ENCODE results near the gene RYR1. TPM values are rescaled to one million over a fixed set of nuclear protein-coding genes. Genes with fewer than 3 reads are reported as not detected.

The RYR1 gene
- total and polyA plus RNA-seq, 7 donors: under 0.01 to 4.1 (median 0.85) TPM

DNA sequence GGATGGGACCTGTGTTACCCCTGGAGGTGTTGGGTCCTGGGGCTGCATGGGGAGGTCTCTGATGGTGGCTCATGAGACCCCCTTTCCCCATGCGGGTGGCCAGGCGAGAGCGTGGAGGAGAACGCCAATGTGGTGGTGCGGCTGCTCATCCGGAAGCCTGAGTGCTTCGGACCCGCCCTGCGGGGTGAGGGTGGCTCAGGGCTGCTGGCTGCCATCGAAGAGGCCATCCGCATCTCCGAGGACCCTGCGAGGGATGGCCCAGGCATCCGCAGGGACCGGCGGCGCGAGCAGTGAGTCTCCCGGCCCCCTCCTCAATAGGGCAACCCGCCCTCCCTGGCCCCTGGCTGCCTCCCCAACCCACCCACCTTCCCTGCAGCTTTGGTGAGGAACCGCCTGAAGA, 66.0 kb downstream of the RYR1 start:
- WGBS, 2 donors: 93 to 95% methylated on average over 21 of the region's 21 CpGs
- Histone ChIP-seq H3K36me3 (no peaks in the 10 kb centered on the region), H3K27me3 (peaks cover 0 to 6% (median 0%) of the 10 kb centered on the region in 3 donors), H3K27ac (no peak overlapping the region), H3K4me1 (no peaks in the 10 kb centered on the region), H3K9me3 (no peaks in the 10 kb centered on the region), H3K4me3 (no peak overlapping the region)
- intact Hi-C loops (cut with DNase I): no loop called here
- TF ChIP-seq POLR2A (IDR thresholded peaks at IDR 0.05) (no peak), EP300 (IDR thresholded peaks at IDR 0.05) (no peak), POLR2AphosphoS5 (IDR thresholded peaks at IDR 0.05) (no peak)
- TF ChIP-seq, protein P1, sequence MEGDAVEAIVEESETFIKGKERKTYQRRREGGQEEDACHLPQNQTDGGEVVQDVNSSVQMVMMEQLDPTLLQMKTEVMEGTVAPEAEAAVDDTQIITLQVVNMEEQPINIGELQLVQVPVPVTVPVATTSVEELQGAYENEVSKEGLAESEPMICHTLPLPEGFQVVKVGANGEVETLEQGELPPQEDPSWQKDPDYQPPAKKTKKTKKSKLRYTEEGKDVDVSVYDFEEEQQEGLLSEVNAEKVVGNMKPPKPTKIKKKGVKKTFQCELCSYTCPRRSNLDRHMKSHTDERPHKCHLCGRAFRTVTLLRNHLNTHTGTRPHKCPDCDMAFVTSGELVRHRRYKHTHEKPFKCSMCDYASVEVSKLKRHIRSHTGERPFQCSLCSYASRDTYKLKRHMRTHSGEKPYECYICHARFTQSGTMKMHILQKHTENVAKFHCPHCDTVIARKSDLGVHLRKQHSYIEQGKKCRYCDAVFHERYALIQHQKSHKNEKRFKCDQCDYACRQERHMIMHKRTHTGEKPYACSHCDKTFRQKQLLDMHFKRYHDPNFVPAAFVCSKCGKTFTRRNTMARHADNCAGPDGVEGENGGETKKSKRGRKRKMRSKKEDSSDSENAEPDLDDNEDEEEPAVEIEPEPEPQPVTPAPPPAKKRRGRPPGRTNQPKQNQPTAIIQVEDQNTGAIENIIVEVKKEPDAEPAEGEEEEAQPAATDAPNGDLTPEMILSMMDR (IDR thresholded peaks at IDR 0.05): no peak
- no peak for DNase-seq

DNA sequence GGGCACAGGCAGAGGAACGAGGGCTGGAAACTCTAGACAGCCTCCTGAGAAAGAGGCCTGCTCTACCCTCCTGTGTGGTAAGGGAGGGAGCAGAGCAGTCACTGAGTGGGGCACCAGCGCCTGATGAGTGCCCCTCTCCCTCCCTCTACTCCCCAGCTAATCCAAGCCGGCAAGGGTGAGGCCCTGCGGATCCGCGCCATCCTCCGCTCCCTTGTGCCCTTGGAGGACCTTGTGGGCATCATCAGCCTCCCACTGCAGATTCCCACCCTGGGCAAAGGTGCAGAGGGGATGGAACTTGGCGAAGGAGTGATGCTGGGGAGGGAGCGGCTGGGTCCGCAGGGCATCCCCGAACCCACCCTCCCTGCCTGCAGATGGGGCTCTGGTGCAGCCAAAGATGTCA, 67.0 kb downstream of the RYR1 start:
- H3K9me3 ChIP-seq: no peaks in the 10 kb centered on the region
- no peaks in the 10 kb centered on the region for H3K36me3 ChIP-seq
- H3K27me3 ChIP-seq: peaks cover 0 to 6% (median 0%) of the 10 kb centered on the region in 3 donors
- H3K4me1 ChIP-seq: no peaks in the 10 kb centered on the region
- no peak for TF ChIP-seq EP300 (IDR thresholded peaks at IDR 0.05)
- TF ChIP-seq, protein P1 (IDR thresholded peaks at IDR 0.05): no peak
- TF ChIP-seq POLR2AphosphoS5 (IDR thresholded peaks at IDR 0.05): no peak
- no peak for TF ChIP-seq POLR2A (IDR thresholded peaks at IDR 0.05)
- 77 to 84% methylated on average over 11 of the region's 11 CpGs for WGBS, 2 donors
- no peak for DNase-seq
- no peak overlapping the region for H3K4me3 ChIP-seq
- intact Hi-C loops (cut with DNase I): no loop called here
- no peak overlapping the region for H3K27ac ChIP-seq

DNA sequence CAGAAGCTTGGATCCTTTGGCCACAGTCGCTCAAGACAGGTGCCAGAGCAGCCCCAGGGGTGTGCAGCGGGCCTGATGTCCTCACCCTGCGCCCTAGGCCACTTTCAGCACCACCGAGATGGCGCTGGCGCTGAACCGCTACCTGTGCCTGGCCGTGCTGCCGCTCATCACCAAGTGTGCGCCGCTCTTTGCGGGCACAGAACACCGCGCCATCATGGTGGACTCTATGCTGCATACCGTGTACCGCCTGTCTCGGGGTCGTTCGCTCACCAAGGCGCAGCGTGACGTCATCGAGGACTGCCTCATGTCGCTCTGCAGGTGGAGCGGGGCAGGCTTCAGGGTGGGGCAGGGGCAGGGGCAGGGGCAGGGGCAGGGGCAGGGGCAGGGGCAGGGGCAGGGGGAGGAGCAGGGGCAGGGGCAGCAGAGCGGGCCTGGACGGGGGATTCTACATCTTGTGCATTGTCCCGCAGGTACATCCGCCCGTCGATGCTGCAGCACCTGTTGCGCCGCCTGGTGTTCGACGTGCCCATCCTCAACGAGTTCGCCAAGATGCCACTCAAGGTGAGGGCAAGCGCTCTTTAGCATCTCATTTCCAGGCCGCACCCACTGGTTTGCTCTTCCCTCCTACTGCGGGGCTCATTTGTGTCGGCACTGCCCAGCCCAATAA, 69.1 kb downstream of the RYR1 start:
- intact Hi-C loops (cut with DNase I): no loop called here
- Histone ChIP-seq H3K27ac (no peak overlapping the region), H3K27me3 (peaks cover 0 to 6% (median 0%) of the 10 kb centered on the region in 3 donors), H3K9me3 (no peaks in the 10 kb centered on the region), H3K4me3 (no peak overlapping the region), H3K36me3 (no peaks in the 10 kb centered on the region), H3K4me1 (no peaks in the 10 kb centered on the region)
- WGBS, 2 donors: 94 to 95% methylated on average over 41 of the region's 41 CpGs
- DNase-seq: no peak
- TF ChIP-seq, protein P1 (IDR thresholded peaks at IDR 0.05): no peak
- TF ChIP-seq POLR2A (IDR thresholded peaks at IDR 0.05): no peak

DNA sequence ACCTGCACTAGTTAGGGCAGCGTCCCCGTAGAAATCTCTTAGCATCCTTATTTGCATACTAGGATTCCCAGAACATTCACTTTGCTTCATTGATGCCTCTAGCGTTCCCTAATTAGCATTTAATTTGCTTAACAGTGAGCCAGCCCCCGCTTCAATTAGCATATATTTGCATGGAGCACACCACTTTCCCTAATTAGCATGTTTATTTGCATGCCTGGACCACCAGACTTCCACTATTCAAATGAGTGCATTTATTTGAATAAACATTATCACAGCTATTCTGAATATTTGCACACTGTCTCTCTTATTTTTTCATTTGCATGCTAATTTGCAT, 69.6 kb downstream of the RYR1 start:
- no peak for DNase-seq
- Histone ChIP-seq H3K4me3 (no peak overlapping the region), H3K9me3 (no peaks in the 10 kb centered on the region), H3K27me3 (peaks cover 0 to 6% (median 0%) of the 10 kb centered on the region in 3 donors), H3K4me1 (no peaks in the 10 kb centered on the region), H3K27ac (no peak overlapping the region), H3K36me3 (no peaks in the 10 kb centered on the region)
- intact Hi-C loops (cut with DNase I): no loop called here
- TF ChIP-seq EP300 (IDR thresholded peaks at IDR 0.05): no peak
- TF ChIP-seq POLR2A (IDR thresholded peaks at IDR 0.05): no peak
- TF ChIP-seq, protein P1 (IDR thresholded peaks at IDR 0.05): no peak
- no peak for TF ChIP-seq POLR2AphosphoS5 (IDR thresholded peaks at IDR 0.05)
- WGBS, 2 donors: 72 to 81% methylated on average over 4 of the region's 4 CpGs

DNA sequence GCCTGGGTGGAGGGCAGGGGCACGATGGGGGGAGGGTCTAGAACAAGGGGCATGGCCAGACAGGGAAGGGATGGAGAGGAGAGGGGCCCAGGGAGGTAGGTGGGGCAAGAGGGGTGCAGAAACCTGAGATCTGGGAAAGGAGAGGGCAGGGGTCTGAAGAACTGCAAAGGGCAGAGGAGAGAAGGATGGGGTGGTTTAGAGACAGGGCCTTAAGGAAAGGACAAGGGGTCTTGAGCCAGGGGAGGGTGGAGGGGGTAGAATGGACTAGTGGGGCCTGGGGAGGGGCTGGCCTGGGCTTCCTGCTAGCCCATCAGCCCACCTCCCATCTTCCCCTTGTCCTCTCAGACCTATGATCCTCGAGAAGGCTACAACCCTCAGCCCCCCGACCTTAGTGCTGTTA, 72.5 kb downstream of the RYR1 start:
- H3K4me3 ChIP-seq: no peak overlapping the region
- H3K27ac ChIP-seq: no peak overlapping the region
- H3K4me1 ChIP-seq: no peaks in the 10 kb centered on the region
- H3K36me3 ChIP-seq: no peaks in the 10 kb centered on the region
- no peaks in the 10 kb centered on the region for H3K27me3 ChIP-seq
- TF ChIP-seq EP300 (IDR thresholded peaks at IDR 0.05) (no peak), POLR2A (IDR thresholded peaks at IDR 0.05) (no peak), POLR2AphosphoS5 (IDR thresholded peaks at IDR 0.05) (no peak)
- TF ChIP-seq, protein P1 (IDR thresholded peaks at IDR 0.05): no peak
- DNase-seq: no peak
- 52 to 78% methylated on average over 3 of the region's 3 CpGs for WGBS, 2 donors
- H3K9me3 ChIP-seq: no peaks in the 10 kb centered on the region
- intact Hi-C loops (cut with DNase I): no loop called here
